ENCODE results near the gene CEP135.
A peak's percentile ranks its signal among the peaks of the same experiment; 100 is the strongest.
"Not testable (repeated sequence)": the region's sequence is repeated elsewhere in the genome, so short reads cannot be mapped to it uniquely, and the experiment has no call there.

CEP135 gene

DNA sequence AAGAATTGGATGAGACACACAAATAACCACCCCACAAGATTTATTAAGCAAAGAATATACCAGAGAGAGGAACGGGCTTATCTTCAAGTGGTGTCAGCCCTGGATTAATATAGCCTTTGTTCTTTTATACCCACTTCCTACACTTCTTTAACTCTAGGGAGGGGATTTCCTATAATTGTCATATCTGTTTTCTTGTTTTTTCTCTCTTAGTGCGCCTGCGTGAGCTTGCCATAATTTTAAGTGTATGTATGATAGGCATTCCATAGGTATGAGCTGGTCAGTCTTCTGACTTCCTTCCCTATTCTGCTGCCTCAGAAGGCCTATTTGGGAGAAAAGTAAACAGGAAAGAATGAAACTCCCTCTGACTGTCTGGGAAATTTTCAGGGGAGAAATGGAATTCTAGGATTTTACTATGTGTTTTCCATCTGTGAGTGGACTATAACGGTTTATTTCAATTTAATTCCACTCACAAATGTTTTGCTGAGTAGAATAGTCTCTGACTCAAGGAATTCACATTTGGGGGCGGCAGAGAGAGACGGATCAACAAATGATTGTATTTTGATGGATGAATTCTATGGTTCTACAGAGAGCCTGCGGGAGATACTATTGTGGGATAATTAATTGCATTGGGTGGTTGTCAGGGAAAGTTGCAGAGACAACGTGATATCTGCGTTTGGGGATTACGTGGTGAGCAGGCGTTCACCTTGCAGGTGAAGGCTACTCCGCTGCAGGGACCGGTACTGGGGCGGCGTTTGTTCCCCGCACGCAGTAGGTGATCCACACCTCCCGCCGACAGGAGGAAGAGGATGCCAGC, 626 bp upstream of the CEP135 start:
- no peak for DNase-seq

GRCh38 chr4:55949482-55949802, 697 bp downstream of the CEP135 start:
- no peak for DNase-seq

DNA sequence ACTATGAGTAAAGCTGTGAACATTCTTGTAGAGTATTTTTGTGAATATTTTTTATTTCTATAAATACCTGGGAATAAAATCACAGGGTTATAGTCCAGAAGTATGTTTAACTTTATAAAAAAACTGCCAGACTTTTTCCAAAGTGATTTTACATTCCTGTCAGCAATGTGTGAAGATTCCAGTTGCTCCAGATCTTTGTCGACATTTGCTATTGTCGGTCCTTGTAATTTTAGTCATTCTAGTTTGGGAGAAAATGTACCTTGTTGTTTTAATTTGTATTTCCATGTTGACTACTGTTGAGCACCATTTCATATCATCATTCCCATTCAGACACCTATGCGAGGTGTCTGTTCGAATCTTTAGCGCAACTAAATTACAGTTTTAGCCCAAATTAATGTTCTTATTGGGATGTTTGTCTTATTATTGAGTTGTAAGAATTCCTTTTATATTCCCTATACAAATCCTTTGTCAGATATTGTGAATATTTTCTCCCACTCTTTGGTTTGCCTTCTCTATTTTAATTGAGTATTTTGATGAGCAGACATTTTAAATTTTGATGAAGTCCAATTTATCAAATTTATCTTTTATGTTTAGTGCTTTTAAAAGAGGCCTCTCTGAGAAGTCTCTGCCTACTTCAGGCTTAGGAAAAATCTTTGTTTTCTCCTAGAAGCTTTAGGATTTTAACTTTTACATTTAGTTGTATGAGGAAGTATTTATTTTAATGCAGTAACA, 2.6 kb downstream of the CEP135 start:
- DNase-seq = no peak

DNA sequence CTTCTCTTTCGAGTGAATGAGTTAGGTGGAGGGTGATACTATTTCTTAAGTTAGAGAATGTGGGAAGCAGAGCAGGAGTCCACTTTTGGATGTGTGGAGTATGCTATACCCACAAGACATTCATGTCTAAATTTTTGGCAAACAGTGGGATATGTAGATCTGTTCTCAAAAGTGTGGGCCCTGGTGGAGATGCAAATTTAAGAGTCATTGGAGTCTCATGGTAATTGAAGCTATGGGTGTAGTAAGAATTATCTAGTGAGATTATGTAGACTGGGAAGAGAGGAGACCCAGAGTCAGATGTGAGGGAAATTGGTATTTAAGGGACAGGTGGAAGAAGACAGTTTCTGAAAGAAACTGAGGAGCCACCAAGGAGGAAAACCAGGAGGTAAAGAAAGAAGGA, 7.0 kb downstream of the CEP135 start:
- no peak for DNase-seq

GRCh38 chr4:55959655-55960054, 10.9 kb downstream of the CEP135 start:
- no peak for DNase-seq

- DNase-seq = no peak
These were observed 15.3 kb downstream of the CEP135 start for GRCh38 chr4:55964046-55964445.

- DNase-seq = no peak
These were observed 16.8 kb downstream of the CEP135 start for GRCh38 chr4:55965585-55965984.

DNA sequence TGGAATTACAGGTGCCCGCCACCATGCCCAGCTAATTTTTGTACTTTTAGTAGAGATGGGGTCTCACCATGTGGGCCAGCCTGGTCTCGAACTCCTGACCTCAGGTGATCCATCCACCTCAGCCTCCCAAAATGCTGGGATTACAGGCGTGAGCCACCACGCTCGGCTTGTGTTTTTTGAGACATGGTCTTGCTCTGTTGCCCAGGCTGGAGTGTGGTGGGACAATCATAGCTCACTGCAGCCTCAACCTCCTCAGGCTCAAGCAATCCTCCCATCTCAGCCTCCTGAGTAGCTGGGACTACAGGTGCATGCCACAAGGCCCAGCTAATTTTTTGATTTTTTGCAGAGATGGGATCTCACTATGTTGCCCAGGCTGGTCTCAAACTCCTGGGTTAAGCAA, 17.6 kb downstream of the CEP135 start:
- not testable (repeated sequence) for DNase-seq

GRCh38 chr4:55967376-55967775, 18.6 kb downstream of the CEP135 start:
- no peak for DNase-seq

GRCh38 chr4:55973650-55974049, 24.9 kb downstream of the CEP135 start:
- DNase-seq = no peak

DNA sequence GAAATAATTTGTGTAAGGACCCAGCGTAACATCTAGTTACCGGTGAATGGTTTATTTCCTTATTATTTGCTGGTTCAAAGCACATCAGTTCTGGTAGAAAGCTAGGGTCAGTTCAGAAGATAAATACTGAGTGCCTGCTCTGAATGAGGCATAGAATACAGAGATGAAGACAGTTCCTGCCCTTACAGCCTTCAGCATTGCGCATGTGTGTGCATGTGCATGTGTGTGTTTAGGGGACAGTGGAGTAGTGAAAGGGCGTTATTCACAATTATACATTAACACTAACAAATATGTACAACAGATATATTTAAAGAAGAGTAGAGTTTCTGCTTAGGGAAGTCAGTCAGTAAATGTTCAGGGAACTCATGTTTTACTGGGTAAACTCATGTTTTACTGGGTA, 29.1 kb downstream of the CEP135 start:
- DNase-seq = no peak

- peak; percentile 72 for DNase-seq
These were observed 30.8 kb downstream of the CEP135 start for GRCh38 chr4:55979562-55979961.

- no peak for DNase-seq
These were observed 32.0 kb downstream of the CEP135 start for GRCh38 chr4:55980725-55981124.

GRCh38 chr4:55982976-55983375, 34.2 kb downstream of the CEP135 start:
- no peak for DNase-seq

GRCh38 chr4:55989766-55990165, 41.0 kb downstream of the CEP135 start:
- DNase-seq = peak; percentile 3

DNA sequence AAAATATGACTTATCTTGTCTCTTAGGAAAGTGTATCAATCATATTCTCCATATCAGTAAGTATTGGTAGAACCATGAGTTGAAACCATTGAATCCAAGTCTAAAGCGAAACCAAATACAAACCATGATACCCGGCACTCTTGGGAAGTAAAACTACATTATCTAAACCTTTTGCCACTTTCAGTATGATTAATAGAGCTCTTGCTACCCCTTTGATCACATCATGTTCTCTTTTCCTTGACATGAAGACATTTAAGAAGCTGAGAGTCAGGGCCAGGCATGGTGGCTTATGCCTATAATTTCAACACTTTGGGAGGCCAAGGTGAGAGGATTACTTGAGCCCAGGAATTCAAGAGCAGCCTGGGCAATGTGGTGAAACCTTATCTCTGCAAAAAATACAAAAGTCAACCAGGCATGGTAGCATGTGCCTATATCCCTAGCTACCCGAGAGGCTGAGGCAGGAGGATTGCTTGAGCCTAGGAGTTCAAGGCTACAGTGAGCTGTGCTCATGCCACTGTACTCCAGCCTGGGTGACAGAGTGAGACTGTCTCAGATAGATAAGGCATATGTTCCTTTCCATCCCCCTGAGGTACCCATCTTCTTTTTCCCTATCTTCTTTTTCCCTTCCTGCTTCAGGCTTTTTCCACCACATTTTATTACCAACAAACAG, 45.4 kb downstream of the CEP135 start:
- no peak for DNase-seq

DNA sequence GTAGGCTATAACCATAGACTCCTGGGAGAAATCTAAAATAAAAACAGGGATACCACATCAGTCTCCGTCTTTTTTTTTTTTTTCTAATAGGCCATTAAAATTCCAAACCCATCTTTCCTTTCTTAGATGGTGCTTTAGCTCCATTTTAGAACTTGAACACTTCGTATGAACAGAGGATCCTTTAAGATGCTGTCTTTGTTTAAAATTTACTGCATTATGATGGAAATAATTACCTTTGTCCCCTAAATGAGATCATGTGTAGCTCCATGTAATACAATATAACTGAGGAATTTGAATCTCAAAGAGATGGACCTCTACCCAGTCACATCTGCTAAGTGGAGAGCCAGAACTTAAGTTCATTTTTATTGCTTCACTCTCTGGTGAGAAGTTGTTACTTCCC, 47.9 kb downstream of the CEP135 start:
- DNase-seq = no peak

DNA sequence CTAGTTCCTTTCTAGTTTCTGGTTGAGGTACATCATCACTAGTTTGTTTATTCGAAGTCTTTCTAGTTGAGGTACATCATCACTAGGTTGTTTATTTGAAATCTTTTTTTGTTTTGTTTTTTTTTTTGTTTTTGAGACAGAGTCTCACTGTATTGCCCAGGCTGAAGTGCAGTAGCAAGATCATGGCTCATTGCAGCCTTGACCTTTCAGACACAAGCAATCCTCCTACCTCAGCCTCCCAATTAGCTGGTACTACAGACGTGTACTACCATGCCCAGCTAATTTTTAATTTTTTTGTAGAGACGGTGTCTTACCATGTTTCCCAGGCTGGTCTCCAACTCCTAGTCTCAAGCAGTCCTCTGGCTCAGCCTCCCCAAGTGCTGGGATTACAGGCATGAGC, 54.9 kb downstream of the CEP135 start:
- no peak for DNase-seq

DNA sequence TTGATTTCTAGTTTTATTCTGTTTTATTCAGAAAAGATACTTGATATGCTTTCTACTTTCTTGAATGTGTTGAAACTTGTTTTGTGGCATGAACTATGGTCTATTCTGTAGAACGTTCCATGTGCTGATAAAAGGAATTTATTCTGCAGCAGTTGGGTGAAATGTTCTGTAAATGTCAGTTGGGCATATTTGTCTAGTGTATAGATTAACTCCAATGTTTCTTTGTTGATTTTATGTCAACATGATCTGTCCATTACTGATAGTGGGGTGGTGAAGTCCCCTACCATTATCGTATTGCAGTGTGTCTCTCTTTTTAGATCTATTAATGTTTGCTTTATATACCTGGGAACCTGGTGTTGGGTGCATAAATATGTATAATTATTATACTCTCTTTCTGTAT, 55.5 kb downstream of the CEP135 start:
- DNase-seq = no peak

GRCh38 chr4:56007154-56007553, 58.4 kb downstream of the CEP135 start:
- no peak for DNase-seq

GRCh38 chr4:56008206-56008605, 59.5 kb downstream of the CEP135 start:
- DNase-seq = no peak

- DNase-seq = no peak
These were observed 77.9 kb downstream of the CEP135 start for GRCh38 chr4:56026596-56026995.

DNA sequence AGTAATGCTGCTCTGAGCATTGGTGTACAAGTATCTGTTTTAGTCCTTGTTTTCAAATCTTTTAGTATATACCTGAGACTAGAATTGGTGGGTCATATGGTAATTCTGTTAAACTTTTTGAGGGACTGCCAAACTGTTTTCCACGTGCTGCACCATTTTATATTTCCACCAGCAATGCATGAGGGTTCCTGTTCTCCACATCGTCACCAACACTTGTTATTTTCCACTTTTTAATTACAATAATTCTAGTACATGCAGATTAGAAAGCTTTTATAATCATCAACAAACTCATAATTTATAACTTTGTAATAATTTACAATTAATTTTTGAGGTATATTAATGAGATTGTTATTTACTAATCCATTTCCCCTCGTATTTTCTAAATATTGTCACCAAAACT, 79.4 kb downstream of the CEP135 start:
- no peak for DNase-seq
